ENCODE data around the gene ECE2.

- TF ChIP-seq EZH2 (IDR thresholded peaks at IDR 0.05) = no peak
- no peak for TF ChIP-seq POLR2AphosphoS5 (IDR thresholded peaks at IDR 0.05; ENCODE audit: borderline replicate concordance, low read depth, low read length)
Measured at GRCh38 chr3:184272269-184272668, 3.6 kb upstream of the ECE2 start.

All from SK-N-MC (cell line).